HepG2 (cell line): Measurements from ENCODE around the gene PCYT2. TPM values are rescaled to one million over a fixed set of nuclear protein-coding genes. Genes with fewer than 3 reads are reported as not detected.

Experiments used
- ATAC-seq: fragments of 200-7000 bp; cut with Tn5 transposase; 3 replicates; pipeline ENCODE4 v1.9.1; 2020; ENCODE audit warnings: mild to moderate bottlenecking, moderate library complexity
- BruUV-seq: library from RNA; stranded (reverse); fragments of 400-500 nt; replicated peaks from 2 replicates; lab custom pipeline; 2021; lab: Mats Ljungman, UMichigan
- CTCF ChIA-PET: fragments of 300-600 bp; formaldehyde crosslinking; extraction: SDS; loops from one replicate; lab custom pipeline; 2021; ENCODE audit warnings: low total read pairs, inconsistent platforms, low intra/inter-chr PET ratio; lab: Yijun Ruan, JAX
- POLR2A ChIA-PET: fragments of 350-600 bp; sonication (Branson Sonifier 250); formaldehyde crosslinking; loops from one replicate; lab custom pipeline; 2020; ENCODE audit warnings: antibody characterized with exemption, inconsistent platforms; lab: Yijun Ruan, JAX
- DNase-seq: peaks from one replicate; pipeline ENCODE4 v3.0.0-alpha.2; 2015; ENCODE audit warnings: low spot score
- FAIRE-seq: peaks from 3 replicates; lab custom pipeline; 2011; peaks lifted over from hg19 to GRCh38; lab: Jason Lieb, UNC
- H2AFZ ChIP-seq: one replicate; pipeline ENCODE4 v1.6.1; 2011; ENCODE audit warnings: low read length, inconsistent platforms
- H3K27ac ChIP-seq: fragments of 300-600 bp; 3 replicates; pipeline ENCODE4 v1.8.0; 2011; ENCODE audit warnings: mixed run types, mild to moderate bottlenecking, mixed read lengths, low read length, inconsistent platforms; ENCODE audit not compliant: insufficient read depth; ENCODE audit errors: extremely low read length
- H3K27me3 ChIP-seq, 2 experiments: fragments of 200-600 bp in 1 of 2; 2 replicates in 1 of 2; 3 replicates in 1 of 2; pipeline versions ENCODE4 v1.6.0 to v1.8.0; 2011; ENCODE audit warnings: low read length in 2 of 2, mild to moderate bottlenecking in 2 of 2, moderate library complexity in 2 of 2, inconsistent platforms in 1 of 2; ENCODE audit not compliant: insufficient read depth in 2 of 2, control insufficient read depth in 1 of 2
- H3K36me3 ChIP-seq, 2 experiments: fragments of 200-600 bp in 1 of 2; replicated peaks in 1 of 2; 2 replicates in 1 of 2; 3 replicates in 1 of 2; pipeline versions ENCODE4 v1.5.1 to v1.8.0; 2011; ENCODE audit warnings: low read length in 2 of 2, inconsistent platforms in 1 of 2; ENCODE audit not compliant: insufficient read depth in 2 of 2, control insufficient read depth in 1 of 2
- H3K4me1 ChIP-seq: 2 replicates; pipeline ENCODE4 v1.5.1; 2012; ENCODE audit warnings: low read length, inconsistent platforms; ENCODE audit not compliant: insufficient read depth
- H3K4me2 ChIP-seq: 2 replicates; pipeline ENCODE4 v1.6.0; 2011; ENCODE audit warnings: low read depth, low read length, inconsistent platforms
- H3K4me3 ChIP-seq, 3 experiments: fragments of 200-600 bp in 1 of 3; sonication (generic), shearing (Covaris generic) in 1 of 3; replicated peaks in 1 of 3; 2 replicates each; pipeline ENCODE4 v1.5.1; 2011 to 2016; ENCODE audit warnings: low read length in 3 of 3, inconsistent platforms in 2 of 3, low read depth in 2 of 3, mild to moderate bottlenecking in 2 of 3, control low read depth in 1 of 3, mixed read lengths in 1 of 3; ENCODE audit not compliant: insufficient read depth in 1 of 3
- H3K79me2 ChIP-seq: one replicate; pipeline ENCODE4 v1.6.1; 2011; ENCODE audit warnings: low read length, inconsistent platforms; ENCODE audit not compliant: insufficient read depth
- H3K9ac ChIP-seq: 2 replicates; pipeline ENCODE4 v1.6.0; 2011; ENCODE audit warnings: mild to moderate bottlenecking, low read depth, low read length, inconsistent platforms; ENCODE audit not compliant: insufficient read depth
- H3K9me3 ChIP-seq: 2 replicates; pipeline ENCODE4 v1.5.1; 2012; ENCODE audit warnings: mild to moderate bottlenecking, low read length
- H4K20me1 ChIP-seq: 2 replicates; pipeline ENCODE4 v1.6.0; 2011; ENCODE audit warnings: inconsistent platforms, mild to moderate bottlenecking, low read length, moderate library complexity; ENCODE audit not compliant: insufficient read depth
- GATAD1 ChIP-seq: IDR thresholded peaks from 2 replicates; pipeline ENCODE4 v1.6.1; 2016; ENCODE audit warnings: missing genetic modification reagents, missing compliant biosample characterization
- MEIS1 ChIP-seq: sonication (generic); formaldehyde crosslinking; IDR thresholded peaks from 2 replicates; pipeline ENCODE4 v1.9.0; 2021; ENCODE audit warnings: mild to moderate bottlenecking, missing genetic modification reagents, moderate library complexity, borderline replicate concordance
- MYC ChIP-seq: sonication (generic); formaldehyde crosslinking; IDR thresholded peaks from 2 replicates; pipeline ENCODE4 v1.9.0; 2021; ENCODE audit warnings: missing genetic modification reagents, borderline replicate concordance
- RFX5 ChIP-seq: IDR thresholded peaks from 2 replicates; pipeline ENCODE4 v1.6.1; 2011; ENCODE audit warnings: low read depth, low read length, improper control_type of control experiment
- TFAP4 ChIP-seq: sonication (generic); IDR thresholded peaks from 2 replicates; pipeline ENCODE4 v1.6.1; 2016; ENCODE audit warnings: low read depth, borderline replicate concordance
- TRAFD1 ChIP-seq: sonication (generic); formaldehyde crosslinking; IDR thresholded peaks from 2 replicates; pipeline ENCODE4 v1.5.1; 2020; ENCODE audit warnings: missing genetic modification reagents, mild to moderate bottlenecking, borderline replicate concordance
- ZBTB7B ChIP-seq: sonication (generic); formaldehyde crosslinking; IDR thresholded peaks from 2 replicates; pipeline ENCODE4 v1.4.0; 2020; ENCODE audit warnings: missing genetic modification reagents
- WGBS: methylation state at CpG from one replicate; pipeline ENCODE4 v1.1.6; 2017; ENCODE audit warnings: low lambda C conversion rate; 5-methylcytosine and 5-hydroxymethylcytosine counted together
- in situ Hi-C: cut with HindIII; loops from 2 replicates; pipeline ENCODE4 v1.10.0; 2017; ENCODE audit warnings: low pct_unique_long_range_greater_than_20kb; ENCODE audit not compliant: extremely low pct_ligation_motif_present
- intact Hi-C: fragments of 100-400 bp; cut with micrococcal nuclease; formaldehyde crosslinking; loops from one replicate; pipeline ENCODE4 v1.10.0; 2022; ENCODE audit not compliant: unreplicated experiment
- polyA plus RNA-seq, 8 experiments: library from polyadenylated mRNA; depleted of rRNA in 3 of 8; stranded (reverse) in 7 of 8; unstranded in 1 of 8; fragments of >200 nt; fragmentation: Illumina TruSeq in 4 of 8; extraction: Trizol in 4 of 8; gene quantifications; 2 replicates each; pipeline versions ENCODE4 v1.2.1 to v1.2.3, GENCODE V29; 2011 to 2016; ENCODE audit warnings: low read depth in 4 of 8, missing spikeins in 1 of 8, mixed read lengths in 1 of 8; ENCODE audit not compliant: insufficient read depth in 1 of 8
- total RNA-seq, 5 experiments: library from RNA; depleted of rRNA; stranded (reverse); fragments of >200 nt; fragmentation: Illumina TruSeq; extraction: Trizol; gene quantifications; 2 replicates each; pipeline ENCODE4 v1.2.3, GENCODE V29; 2016; ENCODE audit warnings: low read depth in 1 of 5
- TF ChIP-seq, protein P1 (sequence below): sonication (generic); formaldehyde crosslinking; IDR thresholded peaks from 2 replicates; pipeline ENCODE4 v1.5.1; 2020; ENCODE audit warnings: mild to moderate bottlenecking, moderate library complexity, missing genetic modification reagents
- TF ChIP-seq, protein P2 (sequence below): sonication (generic); formaldehyde crosslinking; IDR thresholded peaks from 2 replicates; pipeline ENCODE4 v1.4.0; 2020; ENCODE audit warnings: missing genetic modification reagents, borderline replicate concordance
- TF ChIP-seq, protein P3 (sequence below): sonication (generic); formaldehyde crosslinking; IDR thresholded peaks from 2 replicates; pipeline ENCODE4 v1.4.0; 2020; ENCODE audit warnings: missing genetic modification reagents, low read depth, mild to moderate bottlenecking, borderline replicate concordance
- TF ChIP-seq, protein P4 (sequence below): sonication (generic); formaldehyde crosslinking; IDR thresholded peaks from 2 replicates; pipeline ENCODE4 v1.8.1; 2022; ENCODE audit warnings: low read depth, mild to moderate bottlenecking, missing genetic modification reagents

PCYT2 gene
- total and polyA plus RNA-seq, 2 of the 13 experiments (the other 11 are each of a cell fraction or from before 2014, with no cell fraction given), result 147 to 297 TPM

DNA sequence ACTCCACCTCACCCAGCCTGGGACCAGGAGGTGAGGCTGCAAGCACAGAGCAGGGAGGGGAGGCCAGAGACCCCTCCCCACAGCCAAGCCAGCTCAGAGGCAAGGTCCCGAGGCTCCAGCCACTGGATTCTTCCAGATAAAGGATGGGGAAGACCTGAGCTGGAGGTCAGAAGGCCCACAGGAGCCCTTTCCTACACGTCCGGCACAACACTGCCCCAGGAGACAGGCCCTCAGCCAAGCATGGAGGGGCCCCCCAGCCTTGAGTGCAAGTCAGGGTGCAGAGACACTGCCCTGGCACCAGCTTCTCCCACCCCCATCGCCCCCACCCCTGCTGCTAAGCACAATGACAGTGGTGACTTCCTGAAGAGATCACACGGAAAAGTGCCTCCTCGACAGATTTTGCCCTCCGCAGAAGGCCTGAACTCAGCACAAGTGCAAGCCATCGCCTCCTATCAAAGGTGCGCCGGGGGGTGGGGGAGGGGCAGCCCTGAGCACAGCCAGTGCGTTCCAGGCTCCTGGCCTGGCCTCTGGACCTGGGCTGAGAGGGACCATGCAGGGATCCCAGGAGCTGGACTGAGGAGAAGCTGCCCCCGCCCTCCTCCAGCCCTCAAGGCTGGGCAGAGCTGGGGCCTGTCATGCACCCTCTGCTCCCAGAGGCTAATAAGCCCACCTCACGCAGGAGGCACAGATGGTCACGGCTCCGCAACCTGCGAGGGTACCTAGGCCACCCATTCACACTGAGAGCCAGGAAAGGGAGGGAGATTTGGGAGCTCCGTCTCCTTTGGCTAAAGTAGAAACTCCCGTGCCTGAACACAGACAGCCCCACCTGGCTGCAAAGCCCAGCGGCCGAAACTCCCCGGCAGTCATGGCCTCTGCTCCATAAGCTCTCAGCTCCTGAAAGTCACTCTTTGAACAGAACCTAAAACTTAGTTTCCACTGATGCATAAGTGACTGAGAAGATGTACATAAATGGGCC, 13.6 kb upstream of the PCYT2 start:
- H2AFZ ChIP-seq, result no peak overlapping the region
- intact Hi-C loops, result no loop called here
- peak; percentile 26 for ATAC-seq
- peaks cover 19 to 22% of the 10 kb centered on the region in 2 experiments for H3K36me3 ChIP-seq
- FAIRE-seq, result peak; percentile 84
- H3K9ac ChIP-seq, result peak overlapping the region; percentile 53
- peaks cover 28% of the 10 kb centered on the region for H4K20me1 ChIP-seq
- H3K27ac ChIP-seq, result peak overlapping the region; percentile 67
- H3K4me3 ChIP-seq, result peak overlapping the region in 2 of 3 experiments; percentile 36 to 61; a peak in 5 of 6 replicates
- H3K4me2 ChIP-seq, result peak overlapping the region; percentile 85
- BruUV-seq, result no TSS peak
- in situ Hi-C loops, result no loop called here
- DNase-seq, result peak; percentile 56
- ChIA-PET POLR2A (interaction anchor here (0.7 to 6.1 kb wide), 15 partner anchors 8 to 222 kb away, joined by 3 to 71 read pairs (median 5); partner anchors contain the start of genes CENPX, LRRC45, MCRIP1 and MRPL12), CTCF (no interaction called here)
- peaks cover 49% of the 10 kb centered on the region for H3K4me1 ChIP-seq
- no peaks in the 10 kb centered on the region for H3K9me3 ChIP-seq
- no peaks in the 10 kb centered on the region for H3K27me3 ChIP-seq
- WGBS, result 41% methylated on average over 17 of the region's 21 CpGs
- peaks cover 70% of the 10 kb centered on the region for H3K79me2 ChIP-seq
- TF ChIP-seq, protein P1, sequence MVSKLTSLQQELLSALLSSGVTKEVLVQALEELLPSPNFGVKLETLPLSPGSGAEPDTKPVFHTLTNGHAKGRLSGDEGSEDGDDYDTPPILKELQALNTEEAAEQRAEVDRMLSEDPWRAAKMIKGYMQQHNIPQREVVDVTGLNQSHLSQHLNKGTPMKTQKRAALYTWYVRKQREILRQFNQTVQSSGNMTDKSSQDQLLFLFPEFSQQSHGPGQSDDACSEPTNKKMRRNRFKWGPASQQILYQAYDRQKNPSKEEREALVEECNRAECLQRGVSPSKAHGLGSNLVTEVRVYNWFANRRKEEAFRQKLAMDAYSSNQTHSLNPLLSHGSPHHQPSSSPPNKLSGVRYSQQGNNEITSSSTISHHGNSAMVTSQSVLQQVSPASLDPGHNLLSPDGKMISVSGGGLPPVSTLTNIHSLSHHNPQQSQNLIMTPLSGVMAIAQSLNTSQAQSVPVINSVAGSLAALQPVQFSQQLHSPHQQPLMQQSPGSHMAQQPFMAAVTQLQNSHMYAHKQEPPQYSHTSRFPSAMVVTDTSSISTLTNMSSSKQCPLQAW, result peak; percentile 76
- TF ChIP-seq, protein P2, sequence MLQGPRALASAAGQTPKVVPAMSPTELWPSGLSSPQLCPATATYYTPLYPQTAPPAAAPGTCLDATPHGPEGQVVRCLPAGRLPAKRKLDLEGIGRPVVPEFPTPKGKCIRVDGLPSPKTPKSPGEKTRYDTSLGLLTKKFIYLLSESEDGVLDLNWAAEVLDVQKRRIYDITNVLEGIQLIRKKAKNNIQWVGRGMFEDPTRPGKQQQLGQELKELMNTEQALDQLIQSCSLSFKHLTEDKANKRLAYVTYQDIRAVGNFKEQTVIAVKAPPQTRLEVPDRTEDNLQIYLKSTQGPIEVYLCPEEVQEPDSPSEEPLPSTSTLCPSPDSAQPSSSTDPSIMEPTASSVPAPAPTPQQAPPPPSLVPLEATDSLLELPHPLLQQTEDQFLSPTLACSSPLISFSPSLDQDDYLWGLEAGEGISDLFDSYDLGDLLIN (CRISPR knock-in tag), result 0 out of 2 replicates have a peak, but pooled peaks have one; percentile 49
- TF ChIP-seq MYC (peak; percentile 61; the same call in 1 of the 2 replicates), ZBTB7B (CRISPR knock-in tag) (0 out of 2 replicates have a peak, but pooled peaks have one; percentile 23), MEIS1 (CRISPR knock-in tag) (peak; percentile 64; the same call in 1 of the 2 replicates), TFAP4 (peak; percentile 37; the same call in 1 of the 2 replicates), GATAD1 (CRISPR knock-in tag) (peak; percentile 34; the same call in 1 of the 2 replicates), TRAFD1 (no peak), RFX5 (0 out of 2 replicates have a peak, but pooled peaks have one; percentile 13)
- TF ChIP-seq, protein P3, sequence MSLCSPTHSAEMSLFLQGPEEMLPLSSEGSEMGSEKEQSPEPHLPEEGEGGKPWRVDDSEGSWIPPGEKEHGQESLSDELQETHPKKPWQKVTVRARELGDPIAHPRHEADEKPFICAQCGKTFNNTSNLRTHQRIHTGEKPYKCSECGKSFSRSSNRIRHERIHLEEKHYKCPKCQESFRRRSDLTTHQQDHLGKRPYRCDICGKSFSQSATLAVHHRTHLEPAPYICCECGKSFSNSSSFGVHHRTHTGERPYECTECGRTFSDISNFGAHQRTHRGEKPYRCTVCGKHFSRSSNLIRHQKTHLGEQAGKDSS (CRISPR knock-in tag), result peak; percentile 67; the same call in 1 of the 2 replicates
- TF ChIP-seq, protein P4, sequence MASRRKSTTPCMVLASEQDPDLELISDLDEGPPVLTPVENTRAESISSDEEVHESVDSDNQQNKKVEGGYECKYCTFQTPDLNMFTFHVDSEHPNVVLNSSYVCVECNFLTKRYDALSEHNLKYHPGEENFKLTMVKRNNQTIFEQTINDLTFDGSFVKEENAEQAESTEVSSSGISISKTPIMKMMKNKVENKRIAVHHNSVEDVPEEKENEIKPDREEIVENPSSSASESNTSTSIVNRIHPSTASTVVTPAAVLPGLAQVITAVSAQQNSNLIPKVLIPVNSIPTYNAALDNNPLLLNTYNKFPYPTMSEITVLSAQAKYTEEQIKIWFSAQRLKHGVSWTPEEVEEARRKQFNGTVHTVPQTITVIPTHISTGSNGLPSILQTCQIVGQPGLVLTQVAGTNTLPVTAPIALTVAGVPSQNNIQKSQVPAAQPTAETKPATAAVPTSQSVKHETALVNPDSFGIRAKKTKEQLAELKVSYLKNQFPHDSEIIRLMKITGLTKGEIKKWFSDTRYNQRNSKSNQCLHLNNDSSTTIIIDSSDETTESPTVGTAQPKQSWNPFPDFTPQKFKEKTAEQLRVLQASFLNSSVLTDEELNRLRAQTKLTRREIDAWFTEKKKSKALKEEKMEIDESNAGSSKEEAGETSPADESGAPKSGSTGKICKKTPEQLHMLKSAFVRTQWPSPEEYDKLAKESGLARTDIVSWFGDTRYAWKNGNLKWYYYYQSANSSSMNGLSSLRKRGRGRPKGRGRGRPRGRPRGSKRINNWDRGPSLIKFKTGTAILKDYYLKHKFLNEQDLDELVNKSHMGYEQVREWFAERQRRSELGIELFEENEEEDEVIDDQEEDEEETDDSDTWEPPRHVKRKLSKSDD (CRISPR knock-in tag), result 0 out of 2 replicates have a peak, but pooled peaks have one; percentile 48
